GM23248 (cell line): ENCODE data around the gene HOXC6. TPM values are rescaled to one million over a fixed set of nuclear protein-coding genes. Genes with fewer than 3 reads are reported as not detected.

Experiments used
- DNase-seq: peaks from one replicate; pipeline ENCODE4 v3.0.0-alpha.2; 2015
- H2AFZ ChIP-seq: fragments of 200-600 bp; sonication (generic); 2 replicates; pipeline ENCODE4 v1.6.1; 2016; ENCODE audit warnings: antibody characterized with exemption
- H3F3A ChIP-seq: fragments of 200-600 bp; sonication (generic); 2 replicates; pipeline ENCODE4 v1.6.1; 2016; ENCODE audit warnings: mild to moderate bottlenecking, antibody characterized with exemption, mixed run types; ENCODE audit not compliant: insufficient read depth
- H3K27ac ChIP-seq: fragments of 200-600 bp; sonication (generic); 2 replicates; pipeline ENCODE4 v1.5.1; 2016; ENCODE audit warnings: mild to moderate bottlenecking
- H3K27me3 ChIP-seq: fragments of 200-600 bp; sonication (generic); replicated peaks from 2 replicates; pipeline ENCODE4 v1.6.1; 2016; ENCODE audit warnings: mild to moderate bottlenecking; ENCODE audit not compliant: insufficient read depth
- H3K36me3 ChIP-seq: fragments of 200-600 bp; sonication (generic); 2 replicates; pipeline ENCODE4 v1.6.1; 2016; ENCODE audit warnings: low read depth, mild to moderate bottlenecking
- H3K4me1 ChIP-seq: fragments of 200-600 bp; sonication (generic); 2 replicates; pipeline ENCODE4 v1.6.1; 2016; ENCODE audit warnings: mild to moderate bottlenecking; ENCODE audit not compliant: insufficient read depth
- H3K4me2 ChIP-seq: fragments of 200-600 bp; sonication (generic); one replicate; pipeline ENCODE4 v1.6.1; 2016; ENCODE audit warnings: mild to moderate bottlenecking; ENCODE audit not compliant: unreplicated experiment
- H3K4me3 ChIP-seq: fragments of 200-600 bp; sonication (generic); 2 replicates; pipeline ENCODE4 v1.5.1; 2016; ENCODE audit warnings: mild to moderate bottlenecking
- H3K79me2 ChIP-seq: fragments of 200-600 bp; sonication (generic); 2 replicates; pipeline ENCODE4 v1.6.1; 2016; ENCODE audit warnings: mild to moderate bottlenecking; ENCODE audit not compliant: insufficient read depth
- H3K9ac ChIP-seq: fragments of 200-600 bp; sonication (generic); 2 replicates; pipeline ENCODE4 v1.6.1; 2016; ENCODE audit warnings: mild to moderate bottlenecking
- H3K9me2 ChIP-seq: fragments of 200-600 bp; sonication (generic); 2 replicates; pipeline ENCODE4 v1.6.1; 2016; ENCODE audit warnings: mixed run types, mild to moderate bottlenecking, moderate library complexity; ENCODE audit not compliant: insufficient read depth
- H3K9me3 ChIP-seq: fragments of 200-600 bp; sonication (generic); one replicate; pipeline ENCODE4 v1.6.1; 2017; ENCODE audit warnings: low read depth
- H4K20me1 ChIP-seq: fragments of 200-600 bp; sonication (generic); 2 replicates; pipeline ENCODE4 v1.6.0; 2016; ENCODE audit not compliant: insufficient read depth
- EZH2 ChIP-seq: fragments of 200-600 bp; sonication (generic); IDR thresholded peaks from 2 replicates; pipeline ENCODE4 v1.6.1; 2018; ENCODE audit warnings: antibody characterized with exemption, mild to moderate bottlenecking; ENCODE audit not compliant: insufficient read depth, poor library complexity, severe bottlenecking
- EZH2phosphoT487 ChIP-seq: fragments of 200-600 bp; sonication (generic); IDR thresholded peaks from 2 replicates; pipeline ENCODE4 v1.6.1; 2018; ENCODE audit warnings: antibody characterized with exemption, moderate library complexity, mild to moderate bottlenecking, low read depth; ENCODE audit not compliant: insufficient read depth
- WGBS, 2 experiments: methylation state at CpG; one replicate each; pipeline ENCODE4 v1.1.6; 2015 to 2017; ENCODE audit warnings: low lambda C conversion rate in 2 of 2, low coverage in 1 of 2; ENCODE audit errors: missing lambda C conversion rate in 2 of 2; 5-methylcytosine and 5-hydroxymethylcytosine counted together
- in situ Hi-C: fragments of 300-500 bp; cut with MboI; formaldehyde crosslinking; loops from 2 replicates; pipeline ENCODE4 v1.15.0; 2020
- polyA plus RNA-seq: library from polyadenylated mRNA; unstranded; fragments of >200 nt; fragmentation: Nextera tagmentation; extraction: Ambion mirVana; gene quantifications from 2 replicates; pipeline ENCODE4 v1.2.1, GENCODE V29; 2016
- total RNA-seq: library from RNA; depleted of rRNA; stranded (reverse); fragments of >200 nt; shearing (Covaris generic); gene quantifications from 2 replicates; pipeline ENCODE4 v1.2.3, GENCODE V29; 2014

Gene HOXC6
- total and polyA plus RNA-seq, 2 experiments from 2014 or later, result 3.6 to 20.5 TPM

GRCh38 chr12:54006559-54007220 lies 21.6 kb upstream of the HOXC6 start:
- no peak for DNase-seq
- H3K4me1 ChIP-seq, result peaks cover 7% of the 10 kb centered on the region

DNA sequence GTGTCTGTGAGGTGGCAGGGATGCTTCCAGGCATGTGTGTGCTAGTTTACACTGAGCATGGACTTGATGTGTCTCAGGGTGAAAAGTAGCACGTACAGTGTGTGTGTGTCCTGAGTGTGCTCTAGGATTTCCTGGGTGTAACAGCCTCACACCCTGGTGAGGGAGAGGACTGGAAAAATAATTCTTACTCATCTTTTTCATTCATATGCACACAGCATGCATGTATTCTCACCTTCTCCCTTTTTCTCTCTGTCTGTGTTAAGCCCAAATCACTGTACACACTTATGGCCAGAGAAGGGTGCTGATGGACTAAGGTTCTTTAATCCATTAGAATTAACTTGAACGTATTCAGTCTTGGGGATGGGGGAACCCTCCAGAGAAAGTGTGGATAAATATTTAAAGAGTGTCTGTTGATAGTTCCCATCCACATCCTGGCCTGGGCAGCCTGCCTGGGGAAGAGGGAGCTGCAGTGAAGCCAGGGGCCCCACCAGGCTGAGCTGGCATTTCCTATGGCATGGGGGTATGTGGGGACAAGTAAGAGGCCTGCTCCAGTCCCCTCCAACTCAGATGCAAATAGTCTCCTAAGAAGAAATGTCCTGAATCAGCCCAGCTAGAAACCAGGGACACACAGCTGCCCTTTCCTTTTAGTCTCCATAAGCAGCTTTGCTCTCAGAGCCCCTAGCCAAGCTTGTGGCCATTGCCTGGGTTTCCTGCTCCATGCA lies 20.5 kb upstream of the HOXC6 start:
- H3K27me3 ChIP-seq, result no peaks in the 10 kb centered on the region
- WGBS, 2 experiments, result 81 to 85% methylated on average over 2 of the region's 2 CpGs
- in situ Hi-C loops, result no loop called here

More at GRCh38 chr12:54006559-54007220, 21.6 kb upstream of the HOXC6 start:
- H4K20me1 ChIP-seq, result no peaks in the 10 kb centered on the region
- TF ChIP-seq EZH2phosphoT487 (no peak), EZH2 (no peak)
- 0 out of 2 replicates have a peak overlapping the region, but pooled peaks have one; percentile 48 for H3K4me3 ChIP-seq
- H3K36me3 ChIP-seq, result no peaks in the 10 kb centered on the region
- 90 to 92% methylated on average over 22 of the region's 22 CpGs for WGBS, 2 experiments
- no peak overlapping the region for H3K27ac ChIP-seq
- H3K4me2 ChIP-seq, result no peak overlapping the region
- in situ Hi-C loops, result no loop called here
- H3K9me2 ChIP-seq, result no peaks in the 10 kb centered on the region
- peaks cover 40% of the 10 kb centered on the region for H3K79me2 ChIP-seq
- H3K27me3 ChIP-seq, result no peaks in the 10 kb centered on the region
- peak overlapping the region; percentile 89 for H2AFZ ChIP-seq
- peak overlapping the region; percentile 77 for H3K9ac ChIP-seq
- H3K9me3 ChIP-seq, result no peaks in the 10 kb centered on the region
- peaks cover 13% of the 10 kb centered on the region; the same call in 1 of the 2 replicates for H3F3A ChIP-seq

DNA sequence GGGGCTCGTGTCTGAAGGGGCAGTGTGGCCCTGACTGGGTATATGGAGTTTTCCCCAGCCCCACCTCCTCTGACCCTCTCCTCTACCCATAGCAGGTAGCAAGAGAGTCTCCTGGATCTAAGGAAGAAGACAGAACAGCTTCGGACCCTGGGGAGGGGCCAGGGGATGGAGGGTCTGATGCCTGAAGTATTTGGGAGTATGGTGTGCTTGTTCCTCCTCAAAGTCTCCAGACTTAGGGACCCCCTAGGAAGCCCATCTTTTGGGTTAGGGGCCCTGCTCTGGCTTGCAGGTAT lies 20.0 kb upstream of the HOXC6 start:
- DNase-seq, result no peak
- Histone ChIP-seq H3K4me1 (peaks cover 20% of the 10 kb centered on the region), H3K36me3 (no peaks in the 10 kb centered on the region), H3K79me2 (peaks cover 48% of the 10 kb centered on the region), H3F3A (peaks cover 23% of the 10 kb centered on the region), H3K9me2 (no peaks in the 10 kb centered on the region), H3K4me2 (peak overlapping the region; percentile 72), H3K27me3 (no peaks in the 10 kb centered on the region), H3K9me3 (no peaks in the 10 kb centered on the region), H3K9ac (peak overlapping the region; percentile 84), H3K27ac (peak overlapping the region; percentile 73; the same call in 1 of the 2 replicates), H2AFZ (peak overlapping the region; percentile 20; the same call in 1 of the 2 replicates), H4K20me1 (no peaks in the 10 kb centered on the region), H3K4me3 (peak overlapping the region; percentile 91)
- 93 to 100% methylated on average over 2 of the region's 2 CpGs for WGBS, 2 experiments
- in situ Hi-C loops, result no loop called here
- TF ChIP-seq EZH2, result no peak

More for the DNA sequence above, 20.5 kb upstream of the HOXC6 start:
- Histone ChIP-seq H4K20me1 (no peaks in the 10 kb centered on the region), H3K4me1 (peaks cover 15% of the 10 kb centered on the region), H3K9me2 (no peaks in the 10 kb centered on the region), H3F3A (peaks cover 19% of the 10 kb centered on the region), H3K9ac (peak overlapping the region; percentile 84; the same call in 1 of the 2 replicates), H3K27ac (0 out of 2 replicates have a peak overlapping the region, but pooled peaks have one; percentile 73), H3K4me3 (peak overlapping the region; percentile 91), H2AFZ (no peak overlapping the region), H3K79me2 (peaks cover 48% of the 10 kb centered on the region), H3K36me3 (no peaks in the 10 kb centered on the region), H3K9me3 (no peaks in the 10 kb centered on the region), H3K4me2 (peak overlapping the region; percentile 72)
- DNase-seq, result peak; percentile 36
- TF ChIP-seq EZH2, result no peak
- TF ChIP-seq EZH2phosphoT487, result no peak

- Histone ChIP-seq H3K4me1 (peaks cover 32% of the 10 kb centered on the region), H3K27ac (peak overlapping the region; percentile 73), H3K9ac (peak overlapping the region; percentile 84), H3K9me3 (no peaks in the 10 kb centered on the region), H3F3A (peaks cover 23% of the 10 kb centered on the region), H3K4me2 (peak overlapping the region; percentile 81), H3K27me3 (no peaks in the 10 kb centered on the region), H2AFZ (peak overlapping the region; percentile 76), H3K4me3 (peak overlapping the region; percentile 91), H3K9me2 (no peaks in the 10 kb centered on the region), H4K20me1 (no peaks in the 10 kb centered on the region), H3K36me3 (no peaks in the 10 kb centered on the region), H3K79me2 (peaks cover 48% of the 10 kb centered on the region)
- TF ChIP-seq EZH2 (no peak), EZH2phosphoT487 (no peak)
- 9 to 10% methylated on average over 39 to 49 of the region's 51 CpGs for WGBS, 2 experiments
- DNase-seq, result peak; percentile 87
- in situ Hi-C loops, result no loop called here
These were observed 18.8 kb upstream of the HOXC6 start for GRCh38 chr12:54009171-54010052.
